ENCODE results near the gene ZNF93.
"Not testable (repeated sequence)": the region's sequence is repeated elsewhere in the genome, so short reads cannot be mapped to it uniquely, and the experiment has no call there.

The ZNF93 gene

DNA sequence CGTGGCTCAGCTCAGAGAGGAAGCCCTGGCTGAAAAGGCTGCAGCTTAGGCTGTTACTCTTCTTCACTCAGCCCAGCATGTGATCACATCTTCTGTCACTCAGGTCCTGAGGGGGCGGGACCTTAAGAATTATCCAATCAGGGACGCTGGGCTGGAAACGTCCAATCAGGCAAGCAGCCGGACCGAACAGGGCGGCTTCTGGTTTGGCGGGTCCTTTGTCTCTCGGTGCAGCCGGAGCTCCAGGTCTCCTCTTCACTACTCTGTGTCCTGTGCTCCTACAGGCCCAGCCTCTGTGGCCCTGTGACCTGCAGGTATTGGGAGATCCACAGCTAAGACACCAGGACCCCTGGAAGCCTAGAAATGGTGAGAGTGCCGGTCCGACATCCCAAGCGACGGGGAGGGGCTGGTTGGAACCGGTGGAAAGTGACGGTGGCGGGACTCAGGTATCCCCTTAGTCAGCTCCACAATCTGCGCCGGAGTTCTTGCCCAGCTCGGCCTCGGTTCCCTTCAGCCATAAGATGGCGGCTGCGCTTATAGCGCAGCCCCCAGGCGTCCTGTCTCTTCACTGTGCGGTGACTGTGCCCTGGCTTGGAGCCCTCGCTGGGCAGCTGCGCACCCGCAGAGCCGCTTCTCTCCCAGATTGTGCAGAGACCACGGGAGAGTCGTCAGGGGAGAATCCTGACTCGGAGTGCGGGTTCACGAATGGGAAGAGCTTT lies at the start of gene ZNF93:
ZNF93 (plus strand) TSS at position 218 of the 716 bp plus-strand sequence; CDS start at position 361, 143 bp downstream.
- peak; percentile 49 for DNase-seq

- not testable (repeated sequence) for DNase-seq
These were observed 49.0 kb upstream of the ZNF93 start for GRCh38 chr19:19851740-19852139.

- no peak for DNase-seq
These were observed 42.0 kb upstream of the ZNF93 start for GRCh38 chr19:19858751-19859150.

GRCh38 chr19:19860756-19861390 lies 39.9 kb upstream of the ZNF93 start:
- DNase-seq = no peak

- peak; percentile 58 for DNase-seq
These were observed 34.8 kb upstream of the ZNF93 start, which contains the start of gene ZNF253 for GRCh38 chr19:19865750-19866610. Gene ZNF253, plus strand, starts transcription at chr19:19865882. Its CDS starts 115 bp downstream, at chr19:19865997.

- no peak for DNase-seq
These were observed 34.0 kb upstream of the ZNF93 start for GRCh38 chr19:19866611-19867248.

DNA sequence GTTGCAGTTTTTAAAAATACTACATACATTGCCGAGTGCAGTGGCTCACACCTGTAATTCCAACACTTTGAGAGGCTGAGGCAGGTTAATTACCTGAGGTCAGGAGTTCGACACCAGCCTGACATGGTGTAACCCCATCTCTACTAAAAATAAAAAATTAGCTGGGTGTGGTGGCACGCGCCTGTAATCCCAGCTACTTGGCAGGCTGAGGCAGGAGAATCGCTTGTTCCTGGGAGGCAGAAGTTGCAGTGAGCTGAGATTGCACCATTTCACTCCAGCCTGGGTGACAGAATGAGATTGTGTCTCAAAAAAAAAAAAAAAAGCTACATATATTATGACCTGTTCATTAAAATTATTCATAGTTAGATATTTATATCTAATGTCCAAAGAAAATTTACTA lies 30.7 kb upstream of the ZNF93 start:
- DNase-seq = not testable (repeated sequence)

- no peak for DNase-seq
These were observed 28.8 kb upstream of the ZNF93 start for GRCh38 chr19:19871932-19872331.

GRCh38 chr19:19873381-19873780 lies 27.4 kb upstream of the ZNF93 start:
- DNase-seq = no peak

DNA sequence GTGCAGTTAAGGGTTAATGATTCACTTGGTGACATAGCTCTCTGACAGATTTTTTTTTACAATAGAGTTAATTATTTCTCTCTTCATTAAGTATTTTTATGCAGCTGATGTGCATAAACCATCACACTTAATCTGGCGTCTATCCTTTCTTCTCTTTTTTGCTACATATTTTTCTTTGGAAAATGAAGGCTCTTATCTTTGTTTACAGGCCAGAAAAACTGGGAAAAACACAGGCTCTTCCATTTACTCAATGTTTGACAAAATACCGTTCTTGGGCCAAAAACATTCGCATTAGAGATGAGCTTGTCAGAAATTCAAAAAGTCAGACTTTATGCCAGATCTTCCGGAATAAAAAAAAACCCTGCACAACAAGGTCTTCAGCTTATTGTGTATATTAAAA lies 23.0 kb upstream of the ZNF93 start:
- DNase-seq = no peak

- DNase-seq = no peak
These were observed 16.2 kb upstream of the ZNF93 start for GRCh38 chr19:19884583-19884982.

DNA sequence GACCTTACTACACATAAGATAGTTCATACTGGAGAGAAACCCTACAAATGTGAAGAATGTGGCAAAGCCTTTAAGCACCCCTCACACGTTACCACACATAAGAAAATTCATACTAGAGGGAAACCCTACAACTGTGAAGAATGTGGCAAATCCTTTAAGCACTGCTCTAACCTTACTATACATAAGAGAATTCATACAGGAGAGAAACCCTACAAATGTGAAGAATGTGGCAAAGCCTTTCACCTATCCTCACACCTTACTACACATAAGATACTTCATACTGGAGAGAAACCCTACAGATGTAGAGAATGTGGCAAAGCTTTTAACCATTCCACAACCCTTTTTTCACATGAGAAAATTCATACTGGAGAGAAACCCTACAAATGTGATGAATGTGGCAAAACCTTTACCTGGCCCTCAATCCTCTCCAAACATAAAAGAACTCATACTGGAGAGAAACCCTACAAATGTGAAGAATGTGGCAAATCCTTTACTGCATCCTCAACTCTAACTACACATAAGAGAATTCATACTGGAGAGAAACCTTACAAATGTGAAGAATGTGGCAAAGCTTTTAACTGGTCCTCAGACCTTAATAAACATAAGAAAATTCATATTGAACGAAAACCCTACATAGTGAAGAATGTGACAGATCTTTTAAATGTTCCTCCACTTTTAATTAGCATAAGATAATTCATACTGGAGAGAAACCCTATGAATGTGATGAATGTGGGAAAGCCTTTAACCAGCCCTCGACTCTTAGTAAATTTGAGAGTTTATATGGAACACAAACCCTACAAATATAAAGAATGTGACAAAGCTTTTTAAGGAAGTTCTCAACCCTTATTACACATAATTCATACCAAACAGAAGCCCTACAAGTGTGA lies 8.4 kb upstream of the ZNF93 start:
- not testable (repeated sequence) for DNase-seq

- DNase-seq = no peak
These were observed 512 bp upstream of the ZNF93 start for GRCh38 chr19:19900139-19900728.

DNA sequence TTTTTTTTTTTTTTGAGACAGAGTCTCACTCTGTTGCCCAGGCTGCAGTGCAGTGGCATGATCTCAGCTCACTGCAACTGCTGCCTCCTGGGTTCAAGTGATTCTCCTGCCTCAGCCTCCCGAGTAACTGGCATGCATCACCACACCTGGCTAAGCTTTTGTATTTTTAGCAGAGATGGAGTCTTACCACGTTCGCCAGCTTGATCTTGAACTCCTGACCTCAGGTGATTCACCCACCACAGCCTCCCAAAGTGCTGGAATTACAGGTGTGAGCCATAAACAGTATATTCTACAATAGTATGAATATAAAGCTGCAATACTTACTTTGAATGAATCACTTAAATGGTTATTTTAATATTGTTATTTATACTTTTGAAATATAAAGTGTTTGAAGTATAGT lies 6.8 kb downstream of the ZNF93 start:
- not testable (repeated sequence) for DNase-seq

GRCh38 chr19:19909654-19910053 lies 8.9 kb downstream of the ZNF93 start:
- DNase-seq = no peak

- no peak for DNase-seq
These were observed 10.4 kb downstream of the ZNF93 start for GRCh38 chr19:19911150-19911549.

DNA sequence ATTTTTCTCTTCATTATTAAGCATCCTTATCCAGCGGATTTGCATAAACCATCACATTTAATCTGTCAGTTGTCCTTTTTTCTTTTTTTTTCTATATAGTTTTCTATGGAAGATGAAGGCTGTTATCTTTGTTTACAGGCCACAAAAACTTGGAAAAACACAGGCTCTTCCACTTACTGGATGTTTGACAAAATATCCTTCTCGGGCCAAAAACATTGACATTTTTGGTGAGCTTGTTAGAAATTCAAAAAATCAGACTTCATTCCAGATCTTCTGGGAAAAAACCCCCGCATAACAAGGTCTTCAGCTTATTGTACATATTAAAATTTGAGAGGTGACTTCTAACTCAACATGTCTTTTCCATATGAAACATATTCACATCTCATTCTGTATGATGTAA lies 13.8 kb downstream of the ZNF93 start:
- no peak for DNase-seq

DNA sequence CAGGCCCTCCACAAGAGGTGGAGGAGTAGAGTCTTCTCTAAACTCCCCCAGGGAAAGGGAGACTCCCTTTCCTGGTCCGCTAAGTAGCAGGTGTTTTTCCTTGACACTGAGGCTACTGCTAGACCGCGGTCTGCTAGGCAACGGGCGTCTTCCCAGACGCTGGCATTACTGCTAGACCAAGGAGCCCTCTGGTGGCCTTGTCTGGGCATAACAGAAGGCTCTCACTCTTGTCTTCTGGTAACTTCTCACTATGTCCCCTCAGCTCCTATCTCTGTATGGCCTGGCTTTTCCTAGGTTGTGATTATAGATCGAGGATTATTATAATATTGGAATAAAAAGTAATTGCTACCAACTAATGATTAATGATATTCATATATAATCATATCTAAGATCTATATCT lies 29.7 kb downstream of the ZNF93 start:
- not testable (repeated sequence) for DNase-seq

DNA sequence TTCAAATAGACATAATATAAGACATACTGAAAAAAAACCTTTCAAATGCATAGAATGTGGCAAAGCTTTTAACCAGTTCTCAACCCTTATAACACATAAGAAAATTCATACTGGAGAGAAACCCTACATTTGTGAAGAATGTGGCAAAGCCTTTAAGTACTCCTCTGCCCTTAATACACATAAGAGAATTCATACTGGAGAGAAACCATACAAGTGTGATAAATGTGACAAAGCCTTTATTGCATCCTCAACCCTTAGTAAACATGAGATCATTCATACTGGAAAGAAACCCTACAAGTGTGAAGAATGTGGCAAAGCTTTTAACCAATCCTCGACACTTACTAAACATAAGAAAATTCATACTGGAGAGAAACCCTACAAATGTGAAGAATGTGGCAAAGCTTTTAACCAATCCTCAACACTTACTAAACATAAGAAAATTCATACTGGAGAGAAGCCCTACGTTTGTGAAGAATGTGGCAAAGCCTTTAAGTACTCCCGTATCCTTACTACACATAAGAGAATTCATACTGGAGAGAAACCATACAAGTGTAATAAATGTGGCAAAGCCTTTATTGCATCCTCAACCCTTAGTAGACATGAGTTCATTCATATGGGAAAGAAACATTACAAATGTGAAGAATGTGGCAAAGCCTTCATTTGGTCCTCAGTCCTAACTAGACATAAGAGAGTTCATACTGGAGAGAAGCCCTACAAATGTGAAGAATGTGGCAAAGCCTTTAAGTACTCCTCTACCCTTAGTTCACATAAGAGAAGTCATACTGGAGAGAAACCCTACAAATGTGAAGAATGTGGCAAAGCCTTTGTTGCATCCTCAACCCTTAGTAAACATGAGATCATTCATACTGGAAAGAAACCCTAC lies 32.9 kb downstream of the ZNF93 start:
- DNase-seq = not testable (repeated sequence)

DNA sequence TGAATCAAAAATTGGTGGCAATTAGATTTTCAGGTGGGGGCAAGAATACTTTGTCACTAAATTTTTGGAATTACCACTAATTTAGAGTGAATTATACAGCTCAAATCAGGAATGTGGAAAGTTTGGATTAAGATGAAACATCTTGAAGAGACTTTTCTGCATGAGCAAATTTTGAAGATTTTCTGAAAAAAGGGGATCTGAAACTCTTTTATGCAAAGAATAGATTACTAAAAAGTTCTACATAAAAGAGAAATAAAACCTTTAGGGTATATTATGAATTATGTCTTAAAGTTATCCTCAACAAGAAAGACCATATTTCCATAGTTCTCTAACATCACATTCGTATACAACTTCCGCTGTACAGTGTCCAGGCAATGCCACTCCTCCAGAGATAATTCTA lies 36.7 kb downstream of the ZNF93 start:
- DNase-seq = no peak

Data from 8988T (cell line).